K562 (cell line): Measurements from ENCODE around the gene PRICKLE2. TPM values are rescaled to one million over a fixed set of nuclear protein-coding genes. Genes with fewer than 3 reads are reported as not detected.

Experiments
- ATAC-seq: fragments of 200-7000 bp; cut with Tn5 transposase; 3 replicates; pipeline ENCODE4 v1.9.1; 2020; ENCODE audit warnings: moderate library complexity
- BruUV-seq: library from RNA; stranded (reverse); fragments of 400-500 nt; replicated peaks from 2 replicates; lab custom pipeline; 2021; lab: Mats Ljungman, UMichigan
- CTCF ChIA-PET: fragments of 300-600 bp; formaldehyde crosslinking; extraction: SDS; loops from one replicate; lab custom pipeline; 2021; ENCODE audit warnings: low intra/inter-chr PET ratio; lab: Yijun Ruan, JAX
- POLR2A ChIA-PET: fragments of 300-600, 350-650 bp; sonication (Branson Sonifier 250); formaldehyde crosslinking; extraction: SDS; loops from one replicate; lab custom pipeline; 2021; ENCODE audit warnings: antibody characterized with exemption, inconsistent platforms; lab: Yijun Ruan, JAX
- DNase-seq, 4 experiments: peaks; one replicate each; pipeline versions ENCODE4 v3.0.0 to v3.0.0-alpha.2; 2011 to 2018; ENCODE audit warnings: low spot score in 3 of 4, mixed read lengths in 3 of 4; ENCODE audit errors: extremely low read depth in 1 of 4
- FAIRE-seq: peaks from 2 replicates; lab custom pipeline; 2011; peaks lifted over from hg19 to GRCh38; lab: Jason Lieb, UNC
- H2AFZ ChIP-seq: 2 replicates; pipeline ENCODE4 v1.6.0; 2011; ENCODE audit warnings: low read depth, low read length, control low read depth, inconsistent platforms
- H3K27ac ChIP-seq: fragments of 200-600 bp; 3 replicates; pipeline ENCODE4 v1.8.0; 2011; ENCODE audit warnings: low read depth, mild to moderate bottlenecking, control low read depth, inconsistent platforms, low read length, moderate library complexity, mixed read lengths; ENCODE audit errors: extremely low read depth
- H3K27me3 ChIP-seq, 2 experiments: fragments of 300-600 bp in 1 of 2; 2 replicates in 1 of 2; 3 replicates in 1 of 2; pipeline versions ENCODE4 v1.6.0 to v1.8.0; 2011; ENCODE audit warnings: inconsistent platforms in 2 of 2, low read length in 2 of 2, mild to moderate bottlenecking in 1 of 2, mixed read lengths in 1 of 2, moderate library complexity in 1 of 2; ENCODE audit not compliant: control insufficient read depth in 2 of 2, insufficient read depth in 2 of 2
- H3K36me3 ChIP-seq: fragments of 300-600 bp; 3 replicates; pipeline ENCODE4 v1.8.0; 2011; ENCODE audit warnings: mild to moderate bottlenecking, low read length, inconsistent platforms; ENCODE audit not compliant: control insufficient read depth, insufficient read depth
- H3K4me1 ChIP-seq, 2 experiments: fragments of 200-600 bp in 1 of 2; replicated peaks in 1 of 2; 2 replicates in 1 of 2; 3 replicates in 1 of 2; pipeline versions ENCODE4 v1.5.1 to v1.8.0; 2011; ENCODE audit warnings: inconsistent platforms in 2 of 2, low read length in 2 of 2, mild to moderate bottlenecking in 1 of 2, mixed read lengths in 1 of 2, moderate library complexity in 1 of 2; ENCODE audit not compliant: control insufficient read depth in 2 of 2, insufficient read depth in 2 of 2
- H3K4me2 ChIP-seq: 2 replicates; pipeline ENCODE4 v1.6.1; 2011; ENCODE audit warnings: low read length, control low read depth, inconsistent platforms, mixed read lengths; ENCODE audit not compliant: insufficient read depth
- H3K4me3 ChIP-seq: fragments of 200-600 bp; sonication (generic), shearing (Covaris generic); 2 replicates; pipeline ENCODE4 v1.5.1; 2016; ENCODE audit warnings: control low read depth, inconsistent platforms
- H3K79me2 ChIP-seq: fragments of 200-600 bp; 3 replicates; pipeline ENCODE4 v1.8.0; 2011; ENCODE audit warnings: low read length, inconsistent platforms; ENCODE audit not compliant: control insufficient read depth, insufficient read depth
- H3K9ac ChIP-seq, 2 experiments: 2 replicates each; pipeline versions ENCODE4 v1.6.0 to v1.6.1; 2011; ENCODE audit warnings: low read depth in 2 of 2, low read length in 2 of 2, control low read depth in 1 of 2, inconsistent platforms in 1 of 2, mild to moderate bottlenecking in 1 of 2, mixed read lengths in 1 of 2; ENCODE audit not compliant: insufficient read depth in 1 of 2
- H3K9me1 ChIP-seq: one replicate; pipeline ENCODE4 v1.6.0; 2011; ENCODE audit warnings: inconsistent platforms, mild to moderate bottlenecking, low read length, moderate library complexity; ENCODE audit not compliant: control insufficient read depth, insufficient read depth
- H3K9me3 ChIP-seq: replicated peaks from 2 replicates; pipeline ENCODE4 v1.5.1; 2011; ENCODE audit warnings: low read depth, low read length, inconsistent platforms; ENCODE audit not compliant: control insufficient read depth, insufficient read depth
- H4K20me1 ChIP-seq: replicated peaks from 2 replicates; pipeline ENCODE4 v1.6.1; 2011; ENCODE audit warnings: low read length, inconsistent platforms, mixed read lengths; ENCODE audit not compliant: control insufficient read depth, insufficient read depth
- PBX2 ChIP-seq, 2 experiments: IDR thresholded peaks in 1 of 2; conservative IDR thresholded peaks in 1 of 2; 2 replicates each; pipeline ENCODE4 v1.6.1; 2016; ENCODE audit warnings: low read depth in 2 of 2, mild to moderate bottlenecking in 1 of 2, missing compliant biosample characterization in 1 of 2, missing genetic modification characterization in 1 of 2, moderate library complexity in 1 of 2
- PRPF4 ChIP-seq: fragments of 200-400 bp; formaldehyde crosslinking; IDR thresholded peaks from one replicate; pipeline ENCODE4 v1.6.1; 2017; ENCODE audit warnings: low read length, low read depth, mild to moderate bottlenecking; ENCODE audit not compliant: insufficient read depth, poor library complexity, severe bottlenecking
- SP2 ChIP-seq: IDR thresholded peaks from 2 replicates; pipeline ENCODE4 v1.6.1; 2011; ENCODE audit warnings: mild to moderate bottlenecking, low read depth, low read length, moderate library complexity; ENCODE audit not compliant: poor library complexity, severe bottlenecking; ENCODE audit errors: extremely low read depth
- SRSF7 ChIP-seq: fragments of 200-400 bp; formaldehyde crosslinking; optimal IDR thresholded peaks from 2 replicates; pipeline ENCODE3; 2017; ENCODE audit warnings: mild to moderate bottlenecking, low read depth, low read length
- ZNF407 ChIP-seq: fragments of 450-650 bp; IDR thresholded peaks from 2 replicates; pipeline ENCODE4 v1.6.1; 2016; ENCODE audit warnings: low read depth
- ZNF449 ChIP-seq: fragments of 250-450 bp; sonication (Bioruptor Pico); IDR thresholded peaks from 2 replicates; pipeline ENCODE4 v1.8.0; 2022; ENCODE audit warnings: moderate library complexity, mild to moderate bottlenecking, inconsistent platforms
- ZNF785 ChIP-seq: fragments of 250-450 bp; sonication (Bioruptor Pico); IDR thresholded peaks from 2 replicates; pipeline ENCODE4 v1.4.0; 2020; ENCODE audit warnings: mild to moderate bottlenecking
- ZNF79 ChIP-seq: fragments of 250-450 bp; sonication (Bioruptor Pico); IDR thresholded peaks from 2 replicates; pipeline ENCODE4 v1.4.0; 2020; ENCODE audit warnings: low read depth, mild to moderate bottlenecking, moderate library complexity
- WGBS: fragments of 100-300 bp; shearing (Covaris generic); methylation state at CpG from one replicate; pipeline ENCODE4 v1.1.6; 2016; ENCODE audit warnings: low coverage, mixed read lengths; ENCODE audit not compliant: insufficient coverage; ENCODE audit errors: missing lambda C conversion rate; 5-methylcytosine and 5-hydroxymethylcytosine counted together
- in situ Hi-C: fragments of 300-500 bp; cut with MboI; formaldehyde crosslinking; loops from 4 replicates; pipeline ENCODE4 v1.15.0; 2018; ENCODE audit warnings: inconsistent platforms, mixed read lengths
- intact Hi-C: fragments of 100-400 bp; cut with micrococcal nuclease; formaldehyde crosslinking; loops from 2 replicates; pipeline ENCODE4 v1.14.2; 2022
- polyA plus RNA-seq, 8 experiments: library from polyadenylated mRNA; depleted of rRNA in 4 of 8; stranded (reverse) in 5 of 8; unstranded in 3 of 8; fragments of >200 nt; fragmentation: Nextera tagmentation in 2 of 8; fragmentation: Illumina TruSeq in 1 of 8; extraction: Ambion mirVana in 2 of 8; extraction: Trizol in 1 of 8; gene quantifications; 2 replicates each; pipeline versions ENCODE4 v1.2.1 to v1.2.3, GENCODE V29; 2011 to 2014; ENCODE audit warnings: inconsistent platforms in 1 of 8, missing spikeins in 1 of 8
- total RNA-seq, 7 experiments: library from RNA; depleted of rRNA in 6 of 7; stranded (reverse); fragments of >200 nt in 6 of 7; fragmentation: Illumina TruSeq in 2 of 7; extraction: Trizol in 2 of 7; gene quantifications; 2 replicates each; pipeline versions ENCODE4 v1.2.1 to v1.2.3, GENCODE V29; 2011 to 2021; ENCODE audit warnings: low replicate concordance in 1 of 7

PRICKLE2 gene
- total and polyA plus RNA-seq, 9 of the 15 experiments (the other 6 are each of a cell fraction or from before 2014, with no cell fraction given) = 0.07 to 0.09 TPM; not detected in 7

- no peaks in the 10 kb centered on the region for H3K9me3 ChIP-seq
- H3K9ac ChIP-seq = no peak overlapping the region
- no peaks in the 10 kb centered on the region for H3K9me1 ChIP-seq
- H3K4me3 ChIP-seq = no peak overlapping the region
- DNase-seq (no peak), ATAC-seq (no peak), FAIRE-seq (no peak)
- H4K20me1 ChIP-seq = no peaks in the 10 kb centered on the region
- in situ Hi-C loops (no loop called here), intact Hi-C loops (no loop called here)
- H3K4me1 ChIP-seq = no peaks in the 10 kb centered on the region
- no peak overlapping the region for H3K4me2 ChIP-seq
- WGBS = 7% methylated on average over 2 of the region's 2 CpGs
- ChIA-PET POLR2A (no interaction called here), CTCF (no interaction called here)
- H3K79me2 ChIP-seq = no peaks in the 10 kb centered on the region
- peaks cover 0 to 6% of the 10 kb centered on the region in 2 experiments; a peak in 3 of 5 replicates for H3K27me3 ChIP-seq
- H2AFZ ChIP-seq = no peak overlapping the region
- H3K27ac ChIP-seq = no peak overlapping the region
- no peaks in the 10 kb centered on the region for H3K36me3 ChIP-seq
- BruUV-seq = no TSS peak
- TF ChIP-seq ZNF785 = no peak
- TF ChIP-seq ZNF79 (CRISPR knock-in tag) = no peak
- TF ChIP-seq PRPF4 = no peak
- TF ChIP-seq SP2 = no peak
- no peak for TF ChIP-seq ZNF449 (CRISPR knock-in tag)
- no peak for TF ChIP-seq SRSF7
- TF ChIP-seq PBX2 (CRISPR knock-in tag; IDR thresholded peaks at IDR 0.05; ENCODE audit: low read depth) = no peak
- TF ChIP-seq PBX2 (tag; conservative IDR thresholded peaks at IDR 0.05; ENCODE audit: low read depth) = no peak
- no peak for TF ChIP-seq ZNF407
These were observed 73.2 kb downstream of the PRICKLE2 start for GRCh38 chr3:64152086-64152485.
